ENCODE measurements around the gene WNT7B.

DNA sequence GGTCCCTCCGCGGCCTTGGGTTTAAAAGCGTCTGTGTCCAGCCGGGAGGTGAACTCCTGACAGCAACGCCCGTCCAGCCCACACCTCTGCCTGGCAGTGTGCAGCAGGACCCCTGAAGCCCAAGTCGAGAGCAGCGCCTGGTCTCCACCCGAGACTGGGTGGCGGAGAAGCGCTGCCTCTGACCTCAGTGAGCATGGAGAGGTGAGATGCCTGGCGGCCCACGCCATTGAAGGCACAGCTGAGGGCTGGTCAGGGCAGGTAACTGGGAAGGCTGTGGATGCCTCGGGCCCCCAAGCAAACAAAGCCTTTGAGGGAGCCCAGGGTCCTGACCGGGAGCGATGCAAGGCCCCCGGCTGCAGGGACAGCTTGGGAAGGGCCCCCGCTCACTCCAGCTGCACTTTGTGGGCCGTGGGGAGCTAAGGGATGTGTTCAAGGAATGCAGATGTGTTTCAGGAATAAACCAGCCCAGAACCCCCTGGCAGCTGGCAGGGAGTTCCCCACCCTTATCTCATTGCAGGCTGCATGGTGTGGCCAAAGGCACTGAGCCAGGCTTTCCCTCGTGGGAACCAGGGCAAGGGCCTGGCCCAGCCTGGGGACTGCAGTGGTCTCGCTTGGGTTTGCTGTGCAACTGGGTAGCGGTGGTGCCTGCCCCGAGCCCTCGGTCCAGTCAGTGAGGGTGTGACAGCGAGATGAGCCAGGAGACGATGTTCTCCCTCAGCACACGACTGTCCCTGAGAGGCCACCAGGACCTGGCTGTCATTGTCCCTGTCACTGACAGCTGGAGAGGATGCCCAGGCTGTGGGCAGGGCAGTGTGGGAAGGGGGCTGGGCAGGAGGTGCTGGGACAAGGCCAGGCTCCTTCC, 92.5 kb downstream of the WNT7B start:
- TF ChIP-seq, protein P1, sequence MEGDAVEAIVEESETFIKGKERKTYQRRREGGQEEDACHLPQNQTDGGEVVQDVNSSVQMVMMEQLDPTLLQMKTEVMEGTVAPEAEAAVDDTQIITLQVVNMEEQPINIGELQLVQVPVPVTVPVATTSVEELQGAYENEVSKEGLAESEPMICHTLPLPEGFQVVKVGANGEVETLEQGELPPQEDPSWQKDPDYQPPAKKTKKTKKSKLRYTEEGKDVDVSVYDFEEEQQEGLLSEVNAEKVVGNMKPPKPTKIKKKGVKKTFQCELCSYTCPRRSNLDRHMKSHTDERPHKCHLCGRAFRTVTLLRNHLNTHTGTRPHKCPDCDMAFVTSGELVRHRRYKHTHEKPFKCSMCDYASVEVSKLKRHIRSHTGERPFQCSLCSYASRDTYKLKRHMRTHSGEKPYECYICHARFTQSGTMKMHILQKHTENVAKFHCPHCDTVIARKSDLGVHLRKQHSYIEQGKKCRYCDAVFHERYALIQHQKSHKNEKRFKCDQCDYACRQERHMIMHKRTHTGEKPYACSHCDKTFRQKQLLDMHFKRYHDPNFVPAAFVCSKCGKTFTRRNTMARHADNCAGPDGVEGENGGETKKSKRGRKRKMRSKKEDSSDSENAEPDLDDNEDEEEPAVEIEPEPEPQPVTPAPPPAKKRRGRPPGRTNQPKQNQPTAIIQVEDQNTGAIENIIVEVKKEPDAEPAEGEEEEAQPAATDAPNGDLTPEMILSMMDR (IDR thresholded peaks at IDR 0.05) = no peak
- TF ChIP-seq POLR2A (IDR thresholded peaks at IDR 0.05) (no peak), EP300 (IDR thresholded peaks at IDR 0.05) (no peak)
